OCI-LY7 (cell line): Measurements from ENCODE around the gene PCBP3.

Experiments
- EZH2phosphoT487 ChIP-seq: fragments of 200-600 bp; sonication (generic); IDR thresholded peaks from 2 replicates; pipeline ENCODE4 v1.6.1; 2018; ENCODE audit warnings: low read depth, borderline replicate concordance, mild to moderate bottlenecking, mixed run types, antibody characterized with exemption, low read length, moderate library complexity, mixed read lengths
- TF ChIP-seq, protein P1 (sequence below): fragments of 200-600 bp; sonication (generic); conservative IDR thresholded peaks from 2 replicates; pipeline ENCODE4 v1.5.1; 2014; ENCODE audit warnings: mild to moderate bottlenecking, antibody characterized with exemption, low read length, moderate library complexity, mixed read lengths

GRCh38 chr21:45756669-45757068 is 113.1 kb downstream of the PCBP3 start:
- TF ChIP-seq, protein P1, sequence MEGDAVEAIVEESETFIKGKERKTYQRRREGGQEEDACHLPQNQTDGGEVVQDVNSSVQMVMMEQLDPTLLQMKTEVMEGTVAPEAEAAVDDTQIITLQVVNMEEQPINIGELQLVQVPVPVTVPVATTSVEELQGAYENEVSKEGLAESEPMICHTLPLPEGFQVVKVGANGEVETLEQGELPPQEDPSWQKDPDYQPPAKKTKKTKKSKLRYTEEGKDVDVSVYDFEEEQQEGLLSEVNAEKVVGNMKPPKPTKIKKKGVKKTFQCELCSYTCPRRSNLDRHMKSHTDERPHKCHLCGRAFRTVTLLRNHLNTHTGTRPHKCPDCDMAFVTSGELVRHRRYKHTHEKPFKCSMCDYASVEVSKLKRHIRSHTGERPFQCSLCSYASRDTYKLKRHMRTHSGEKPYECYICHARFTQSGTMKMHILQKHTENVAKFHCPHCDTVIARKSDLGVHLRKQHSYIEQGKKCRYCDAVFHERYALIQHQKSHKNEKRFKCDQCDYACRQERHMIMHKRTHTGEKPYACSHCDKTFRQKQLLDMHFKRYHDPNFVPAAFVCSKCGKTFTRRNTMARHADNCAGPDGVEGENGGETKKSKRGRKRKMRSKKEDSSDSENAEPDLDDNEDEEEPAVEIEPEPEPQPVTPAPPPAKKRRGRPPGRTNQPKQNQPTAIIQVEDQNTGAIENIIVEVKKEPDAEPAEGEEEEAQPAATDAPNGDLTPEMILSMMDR = no peak
- no peak for TF ChIP-seq EZH2phosphoT487
